ENCODE measurements around the gene MUC5B. TPM values are rescaled to one million over a fixed set of nuclear protein-coding genes. Genes with fewer than 3 reads are reported as not detected.
A peak's percentile ranks its signal among the peaks of the same experiment; 100 is the strongest.

MUC5B gene
- total RNA-seq, 1 donor from 2014 or later, result 57.5 TPM

GRCh38 chr11:1227551-1228100, 4.8 kb downstream of the MUC5B start:
- DNase-seq (peak; percentile 16), ATAC-seq (no peak)
- H3K4me3 ChIP-seq, result no peak overlapping the region
- H3K9me3 ChIP-seq, result no peaks in the 10 kb centered on the region
- no peaks in the 10 kb centered on the region for H3K4me1 ChIP-seq
- peaks cover 53% of the 10 kb centered on the region for H3K27me3 ChIP-seq (ENCODE audit: low read depth)
- intact Hi-C loops (cut with DNase I), result no loop called here
- no peaks in the 10 kb centered on the region for H3K36me3 ChIP-seq
- TF ChIP-seq CTCF (IDR thresholded peaks at IDR 0.05), result no peak
- H3K27ac ChIP-seq, result no peak overlapping the region

GRCh38 chr11:1228101-1228821, 5.4 kb downstream of the MUC5B start:
- Histone ChIP-seq H3K27me3 (ENCODE audit: low read depth) (peaks cover 47% of the 10 kb centered on the region), H3K9me3 (no peaks in the 10 kb centered on the region), H3K4me3 (no peak overlapping the region), H3K4me1 (no peaks in the 10 kb centered on the region), H3K36me3 (no peaks in the 10 kb centered on the region), H3K27ac (no peak overlapping the region)
- TF ChIP-seq CTCF (IDR thresholded peaks at IDR 0.05), result no peak
- DNase-seq (peak; percentile 42), ATAC-seq (no peak)
- intact Hi-C loops (cut with DNase I), result no loop called here

- Histone ChIP-seq H3K27me3 (ENCODE audit: low read depth) (peaks cover 40% of the 10 kb centered on the region), H3K4me3 (no peak overlapping the region), H3K36me3 (no peaks in the 10 kb centered on the region), H3K9me3 (no peaks in the 10 kb centered on the region), H3K27ac (no peak overlapping the region), H3K4me1 (no peaks in the 10 kb centered on the region)
- intact Hi-C loops (cut with DNase I), result no loop called here
- TF ChIP-seq CTCF (IDR thresholded peaks at IDR 0.05), result no peak
- ATAC-seq (no peak), DNase-seq (no peak)
These were observed 6.1 kb downstream of the MUC5B start for GRCh38 chr11:1228921-1229451.

- peak; percentile 35 for DNase-seq
- H3K27ac ChIP-seq, result no peak overlapping the region
- H3K4me3 ChIP-seq, result no peak overlapping the region
- no peak for ATAC-seq
- intact Hi-C loops (cut with DNase I), result no loop called here
- H3K27me3 ChIP-seq (ENCODE audit: low read depth), result peaks cover 37% of the 10 kb centered on the region
- H3K4me1 ChIP-seq, result no peaks in the 10 kb centered on the region
- no peaks in the 10 kb centered on the region for H3K36me3 ChIP-seq
- no peak for TF ChIP-seq CTCF (IDR thresholded peaks at IDR 0.05)
- no peaks in the 10 kb centered on the region for H3K9me3 ChIP-seq
These were observed 6.7 kb downstream of the MUC5B start for GRCh38 chr11:1229471-1230120.

- no peak for DNase-seq
- Histone ChIP-seq H3K27ac (no peak overlapping the region), H3K4me3 (no peak overlapping the region), H3K36me3 (no peaks in the 10 kb centered on the region), H3K4me1 (no peaks in the 10 kb centered on the region), H3K27me3 (ENCODE audit: low read depth) (peaks cover 37% of the 10 kb centered on the region), H3K9me3 (no peaks in the 10 kb centered on the region)
- TF ChIP-seq CTCF (IDR thresholded peaks at IDR 0.05), result no peak
- intact Hi-C loops (cut with DNase I), result no loop called here
- no peak for ATAC-seq
These were observed 7.2 kb downstream of the MUC5B start for GRCh38 chr11:1230121-1230455.
